MV-4-11 (cell line): ENCODE data around the gene LYPD3.

Experiments used
- DNase-seq: peaks from one replicate; lab custom pipeline; 2025; lab: John Stamatoyannopoulos, UW

Gene LYPD3

GRCh38 chr19:43485951-43486350 is 20.5 kb upstream of the LYPD3 start:
- DNase-seq, result no peak

GRCh38 chr19:43483281-43483680 is 17.9 kb upstream of the LYPD3 start:
- no peak for DNase-seq

GRCh38 chr19:43482193-43482592 is 16.8 kb upstream of the LYPD3 start:
- no peak for DNase-seq

- no peak for DNase-seq
Observed at GRCh38 chr19:43481701-43482100, 16.3 kb upstream of the LYPD3 start.

GRCh38 chr19:43480574-43480973 is 15.2 kb upstream of the LYPD3 start:
- DNase-seq, result no peak

- no peak for DNase-seq
Observed at GRCh38 chr19:43479961-43480561, 14.7 kb upstream of the LYPD3 start.

- DNase-seq, result no peak
Observed at GRCh38 chr19:43479226-43479625, 13.8 kb upstream of the LYPD3 start.

- no peak for DNase-seq
Observed at GRCh38 chr19:43478323-43478722, 12.9 kb upstream of the LYPD3 start.

- no peak for DNase-seq
Observed at GRCh38 chr19:43476606-43477005, 11.2 kb upstream of the LYPD3 start.

GRCh38 chr19:43474986-43475705 is 9.7 kb upstream of the LYPD3 start:
- peak; percentile 91 for DNase-seq

GRCh38 chr19:43474487-43474886 is 9.1 kb upstream of the LYPD3 start:
- no peak for DNase-seq

- no peak for DNase-seq
Observed at GRCh38 chr19:43471091-43471490, 5.7 kb upstream of the LYPD3 start.

GRCh38 chr19:43470288-43470687 is 4.9 kb upstream of the LYPD3 start:
- DNase-seq, result no peak

- DNase-seq, result no peak
Observed at GRCh38 chr19:43469160-43469480, 3.7 kb upstream of the LYPD3 start.

GRCh38 chr19:43468354-43469159 is 3.1 kb upstream of the LYPD3 start:
- DNase-seq, result no peak

- DNase-seq, result no peak
Observed at GRCh38 chr19:43467730-43468129, 2.3 kb upstream of the LYPD3 start.

- DNase-seq, result no peak
Observed at GRCh38 chr19:43467276-43467675, 1.9 kb upstream of the LYPD3 start.

- DNase-seq, result no peak
Observed at GRCh38 chr19:43466793-43467192, 1.4 kb upstream of the LYPD3 start.

- no peak for DNase-seq
Observed at GRCh38 chr19:43464134-43464775, 1.2 kb downstream of the LYPD3 start.

- DNase-seq, result peak; percentile 94
Observed at GRCh38 chr19:43463381-43464133, 1.9 kb downstream of the LYPD3 start.

GRCh38 chr19:43462785-43463380 is 2.5 kb downstream of the LYPD3 start:
- DNase-seq, result no peak

GRCh38 chr19:43462383-43462782 is 3.0 kb downstream of the LYPD3 start:
- no peak for DNase-seq
